Ishikawa (cell line): ENCODE data around the gene CTR9.

Experiments
- CEBPB ChIP-seq: IDR thresholded peaks from 2 replicates; pipeline ENCODE4 v1.6.1; 2012
- CREB1 ChIP-seq: IDR thresholded peaks from 2 replicates; pipeline ENCODE4 v1.6.1; 2012; ENCODE audit warnings: low read depth
- EGR1 ChIP-seq: IDR thresholded peaks from 2 replicates; pipeline ENCODE4 v1.6.1; 2012
- EP300 ChIP-seq: IDR thresholded peaks from 2 replicates; pipeline ENCODE4 v1.6.1; 2012; ENCODE audit warnings: borderline replicate concordance
- FOXM1 ChIP-seq: IDR thresholded peaks from 2 replicates; pipeline ENCODE4 v1.6.1; 2012; ENCODE audit warnings: low read depth, borderline replicate concordance
- MAX ChIP-seq: IDR thresholded peaks from 2 replicates; pipeline ENCODE4 v1.6.1; 2012
- NFIC ChIP-seq: IDR thresholded peaks from 2 replicates; pipeline ENCODE4 v1.6.1; 2012
- RAD21 ChIP-seq: IDR thresholded peaks from 2 replicates; pipeline ENCODE4 v1.6.1; 2012; ENCODE audit warnings: low read depth
- REST ChIP-seq: IDR thresholded peaks from 2 replicates; pipeline ENCODE4 v1.6.1; 2012; ENCODE audit warnings: low read depth, mild to moderate bottlenecking
- TAF1 ChIP-seq: IDR thresholded peaks from 2 replicates; pipeline ENCODE4 v1.6.1; 2012; ENCODE audit warnings: low read depth, mild to moderate bottlenecking
- TCF12 ChIP-seq: IDR thresholded peaks from 2 replicates; pipeline ENCODE4 v1.6.1; 2012; ENCODE audit warnings: low read depth
- TEAD4 ChIP-seq: IDR thresholded peaks from 2 replicates; pipeline ENCODE4 v1.6.1; 2012
- USF1 ChIP-seq: IDR thresholded peaks from 2 replicates; pipeline ENCODE4 v1.6.1; 2012
- YY1 ChIP-seq: IDR thresholded peaks from 2 replicates; pipeline ENCODE4 v1.6.1; 2012; ENCODE audit warnings: low read depth
- ZBTB7A ChIP-seq: IDR thresholded peaks from 2 replicates; pipeline ENCODE4 v1.6.1; 2012; ENCODE audit warnings: low read depth

The CTR9 gene

GRCh38 chr11:10803676-10804075, 52.6 kb downstream of the CTR9 start:
- TF ChIP-seq FOXM1: no peak
- no peak for TF ChIP-seq TAF1
- no peak for TF ChIP-seq NFIC
- TF ChIP-seq RAD21: no peak
- TF ChIP-seq YY1: no peak
- TF ChIP-seq REST: no peak
- TF ChIP-seq CEBPB: no peak
- TF ChIP-seq USF1: no peak

- TF ChIP-seq EGR1 (no peak), NFIC (no peak), TEAD4 (no peak), EP300 (no peak), REST (no peak), RAD21 (no peak), FOXM1 (no peak), ZBTB7A (no peak), YY1 (no peak), MAX (no peak), TAF1 (no peak), CEBPB (no peak), CREB1 (no peak), USF1 (no peak), TCF12 (no peak)
These were observed 54.7 kb downstream of the CTR9 start for GRCh38 chr11:10805741-10806140.

DNA sequence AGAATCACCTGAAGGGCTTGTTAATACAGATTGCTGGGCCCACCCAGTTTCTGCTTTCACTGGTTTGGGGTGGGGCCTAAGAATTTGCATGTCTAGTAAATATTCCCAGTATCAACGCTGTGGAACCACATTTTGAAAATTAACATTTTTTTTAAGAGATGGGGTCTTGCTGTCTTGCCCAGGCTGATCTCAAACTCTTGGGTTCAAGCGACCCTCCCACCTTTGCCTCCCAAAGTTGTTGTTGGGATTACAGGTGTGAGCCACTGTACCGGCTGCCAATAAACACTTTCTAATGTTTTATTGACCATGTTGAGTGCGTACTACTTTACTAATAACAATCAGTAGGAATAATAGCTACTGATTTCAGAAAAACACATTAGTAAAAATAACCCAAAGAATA, 55.2 kb downstream of the CTR9 start:
- no peak for TF ChIP-seq TEAD4
- TF ChIP-seq TAF1: no peak
- no peak for TF ChIP-seq YY1
- TF ChIP-seq REST: no peak
- TF ChIP-seq EP300: no peak
- TF ChIP-seq EGR1: no peak
- no peak for TF ChIP-seq MAX
- no peak for TF ChIP-seq FOXM1

DNA sequence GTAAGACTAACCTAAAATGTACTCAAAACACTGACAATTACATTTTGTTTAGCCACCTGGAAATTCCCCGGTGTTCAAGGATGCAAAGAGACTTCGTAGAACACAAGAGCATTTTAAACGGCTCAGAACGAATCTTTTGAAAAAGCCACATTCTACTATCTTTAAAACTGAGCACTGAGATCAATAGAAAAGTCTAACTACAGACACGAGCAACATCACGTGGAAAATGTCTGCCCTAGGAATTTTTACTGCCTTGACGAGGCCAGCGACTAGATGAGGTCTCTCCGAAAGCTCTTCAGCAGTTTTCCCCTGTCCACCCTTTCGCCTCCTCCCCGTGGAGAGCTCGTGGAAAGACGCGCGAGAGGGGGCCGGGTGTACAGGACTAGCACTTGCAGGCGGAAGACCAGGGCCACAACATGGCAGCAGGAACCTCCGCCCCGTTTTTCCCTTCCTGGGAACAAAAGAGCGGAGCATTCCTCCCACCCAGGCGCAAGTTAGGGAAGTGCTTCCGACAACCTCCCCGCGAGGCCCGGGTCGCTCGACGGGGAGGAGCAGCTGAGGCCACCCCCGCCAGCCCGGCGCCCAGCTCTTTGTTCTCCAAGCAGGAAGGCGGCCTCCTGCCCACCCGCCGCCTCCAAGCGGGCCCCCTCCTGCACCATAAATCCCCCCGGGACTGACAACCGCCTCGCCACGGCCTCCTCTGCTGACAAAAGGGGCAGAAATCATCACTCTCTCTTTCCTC, 56.6 kb downstream of the CTR9 start:
- TF ChIP-seq YY1 (peak; percentile 62; the same call in 1 of the 2 replicates), EP300 (no peak), MAX (peak; percentile 31; the same call in 1 of the 2 replicates), CEBPB (no peak), ZBTB7A (peak; percentile 49; the same call in 1 of the 2 replicates), EGR1 (0 out of 2 replicates have a peak, but pooled peaks have one; percentile 11)

DNA sequence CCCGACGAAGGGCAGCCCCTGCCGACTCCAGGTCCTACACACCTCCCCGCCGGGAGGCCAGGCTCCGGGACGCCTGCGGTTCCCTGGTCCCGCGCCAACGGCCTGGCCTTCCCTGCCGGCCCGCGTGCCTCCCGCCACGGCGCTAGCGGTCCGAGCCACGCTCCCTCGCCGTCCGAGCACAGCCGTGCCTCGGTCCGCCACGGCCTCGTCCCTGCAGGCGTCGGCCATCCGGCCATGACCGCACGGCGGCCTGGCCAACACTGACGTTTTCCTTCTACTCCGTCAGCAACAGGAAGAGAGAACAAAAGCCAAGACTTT, 57.1 kb downstream of the CTR9 start:
- TF ChIP-seq CREB1: no peak
- TF ChIP-seq TCF12: no peak
- TF ChIP-seq TEAD4: no peak
- TF ChIP-seq FOXM1: no peak
- no peak for TF ChIP-seq EGR1
- TF ChIP-seq ZBTB7A: 0 out of 2 replicates have a peak, but pooled peaks have one; percentile 19
